Spleen (tissue), 7 donors: ENCODE data around the gene RPL29.

Source experiments
- CTCF ChIP-seq, 11 experiments: fragments of 200-600 bp in 7 of 11; fragments of 450-650 bp in 4 of 11; sonication (generic) in 4 of 11; IDR thresholded peaks in 8 of 11; conservative IDR thresholded peaks in 3 of 11; 1 replicate in 7 of 11; 2 replicates in 4 of 11; pipeline versions ENCODE4 v1.4.0 to v1.8.0; 2016 to 2021; ENCODE audit warnings: antibody characterized with exemption in 11 of 11, inconsistent platforms in 4 of 11, mild to moderate bottlenecking in 1 of 11
- POLR2A ChIP-seq, 3 donors: fragments of 450-650 bp; IDR thresholded peaks; one replicate each; pipeline ENCODE4 v1.5.1; 2017; ENCODE audit warnings: antibody characterized with exemption in 3 of 3, mild to moderate bottlenecking in 1 of 3
- POLR2AphosphoS5 ChIP-seq, 3 donors: sonication (generic); formaldehyde crosslinking; IDR thresholded peaks; one replicate each; pipeline ENCODE4 v1.5.1; 2017; ENCODE audit warnings: antibody characterized with exemption in 3 of 3
- donor health status: DM: no; HTN: no; CAD: no; lungs with moderate emphysema.
- donor health status: DM: no; HTN: no; CAD: no.
- donor health status: DM: no; HTN: no; CAD: no.

DNA sequence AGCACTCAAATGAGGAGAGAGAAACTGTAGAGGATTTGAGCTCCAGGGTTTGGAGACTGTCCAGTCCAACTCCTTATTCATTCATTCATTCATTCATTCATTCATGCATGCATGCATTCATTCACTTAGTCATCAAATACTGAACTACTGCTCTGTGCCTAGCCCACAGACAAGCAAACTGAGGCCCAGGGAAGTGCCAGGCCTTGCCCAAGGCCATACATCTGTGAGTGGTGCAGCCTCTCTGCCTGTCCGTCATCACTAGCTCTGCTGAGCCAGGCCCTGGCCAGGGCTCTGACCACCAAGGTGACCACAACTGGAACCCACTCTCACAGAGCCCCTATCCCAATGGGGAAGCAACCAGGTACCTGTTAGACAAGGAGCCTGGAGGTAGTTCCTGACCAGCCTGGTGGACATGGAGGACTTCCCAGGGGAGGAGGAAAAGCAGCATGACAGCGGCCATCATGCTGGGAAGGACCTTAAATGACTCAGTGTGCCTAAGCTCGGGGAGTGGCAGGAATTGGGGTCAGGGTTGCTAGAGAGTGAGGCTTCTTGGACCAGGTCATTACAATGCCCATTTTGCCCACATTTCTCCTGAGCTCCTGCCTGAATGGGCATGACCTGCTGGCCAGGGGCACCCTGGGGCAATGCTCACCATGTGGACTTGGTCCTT, 27.5 kb upstream of the RPL29 start:
- no peak for TF ChIP-seq CTCF (IDR thresholded peaks at IDR 0.05 in 8 of 11, conservative IDR thresholded peaks at IDR 0.05 in 3 of 11)
- no peak for TF ChIP-seq POLR2AphosphoS5 (IDR thresholded peaks at IDR 0.05)
- TF ChIP-seq POLR2A (IDR thresholded peaks at IDR 0.05), result no peak
